Measurements from ENCODE around the gene NES.

NES gene

GRCh38 chr1:156671804-156672203 lies 5.4 kb downstream of the NES start:
- TF ChIP-seq MYC (IDR thresholded peaks at IDR 0.05; ENCODE audit: low read depth, low read length) = no peak
- no peak for TF ChIP-seq CTCF (IDR thresholded peaks at IDR 0.05; ENCODE audit: low read depth, low read length)
- TF ChIP-seq POLR2A (IDR thresholded peaks at IDR 0.05; ENCODE audit: extremely low read depth, insufficient read length) = no peak
- no peak for TF ChIP-seq MAX (IDR thresholded peaks at IDR 0.05; ENCODE audit: low read depth, low read length)
- no peak for DNase-seq (ENCODE audit: low read depth)
- H3K4me3 ChIP-seq (ENCODE audit: low read depth, low read length) = no peak overlapping the region

- H3K4me3 ChIP-seq (ENCODE audit: low read depth, low read length) = no peak overlapping the region
- TF ChIP-seq POLR2A (IDR thresholded peaks at IDR 0.05; ENCODE audit: extremely low read depth, insufficient read length) = no peak
- no peak for TF ChIP-seq CTCF (IDR thresholded peaks at IDR 0.05; ENCODE audit: low read depth, low read length)
- TF ChIP-seq MYC (IDR thresholded peaks at IDR 0.05; ENCODE audit: low read depth, low read length) = no peak
- no peak for TF ChIP-seq MAX (IDR thresholded peaks at IDR 0.05; ENCODE audit: low read depth, low read length)
- no peak for DNase-seq (ENCODE audit: low read depth)
These were observed 6.4 kb downstream of the NES start for GRCh38 chr1:156670791-156671190.

- H3K4me3 ChIP-seq (ENCODE audit: low read depth, low read length) = no peak overlapping the region
- no peak for DNase-seq (ENCODE audit: low read depth)
- TF ChIP-seq MYC (IDR thresholded peaks at IDR 0.05; ENCODE audit: low read depth, low read length) = no peak
- TF ChIP-seq MAX (IDR thresholded peaks at IDR 0.05; ENCODE audit: low read depth, low read length) = no peak
- TF ChIP-seq CTCF (IDR thresholded peaks at IDR 0.05; ENCODE audit: low read depth, low read length) = no peak
These were observed 6.8 kb downstream of the NES start for GRCh38 chr1:156670359-156670758.

GRCh38 chr1:156669794-156670193 lies 7.4 kb downstream of the NES start:
- no peak overlapping the region for H3K4me3 ChIP-seq (ENCODE audit: low read depth, low read length)
- TF ChIP-seq MYC (IDR thresholded peaks at IDR 0.05; ENCODE audit: low read depth, low read length) (no peak), POLR2A (IDR thresholded peaks at IDR 0.05; ENCODE audit: extremely low read depth, insufficient read length) (no peak), MAX (IDR thresholded peaks at IDR 0.05; ENCODE audit: low read depth, low read length) (no peak), CTCF (IDR thresholded peaks at IDR 0.05; ENCODE audit: low read depth, low read length) (no peak)

GRCh38 chr1:156668801-156669637 lies 8.2 kb downstream of the NES start:
- H3K4me3 ChIP-seq (ENCODE audit: low read depth, low read length) = no peak overlapping the region
- TF ChIP-seq MYC (IDR thresholded peaks at IDR 0.05; ENCODE audit: low read depth, low read length) = no peak
- DNase-seq (ENCODE audit: low read depth) = no peak

More at GRCh38 chr1:156669794-156670193, 7.4 kb downstream of the NES start:
- no peak for DNase-seq (ENCODE audit: low read depth)

GRCh38 chr1:156667968-156668709 lies 9.1 kb downstream of the NES start:
- no peak for TF ChIP-seq MAX (IDR thresholded peaks at IDR 0.05; ENCODE audit: low read depth, low read length)
- TF ChIP-seq MYC (IDR thresholded peaks at IDR 0.05; ENCODE audit: low read depth, low read length) = no peak
- TF ChIP-seq POLR2A (IDR thresholded peaks at IDR 0.05; ENCODE audit: extremely low read depth, insufficient read length) = no peak
- DNase-seq (ENCODE audit: low read depth) = no peak
- H3K4me3 ChIP-seq (ENCODE audit: low read depth, low read length) = no peak overlapping the region
